MM.1S (cell line): Measurements from ENCODE around the gene KLHDC1.

ENCODE experiments used
- CTCF ChIP-seq: fragments of 300-600 bp; sonication (generic); IDR thresholded peaks from 2 replicates; pipeline ENCODE4 v1.5.1; 2016; ENCODE audit warnings: antibody characterized with exemption, low read length, mixed read lengths
- EZH2 ChIP-seq: fragments of 300-600 bp; sonication (generic); optimal IDR thresholded peaks from 2 replicates; pipeline ENCODE3; 2017; ENCODE audit warnings: low read depth, mild to moderate bottlenecking, antibody characterized with exemption, low read length, mixed read lengths

- TF ChIP-seq EZH2 (no peak), CTCF (no peak)
Measured at GRCh38 chr14:49792618-49793017, 99.7 kb downstream of the KLHDC1 start.
